GM23338 (cell line): Measurements from ENCODE around the gene PLPP4.

ENCODE experiments used
- CTCF ChIP-seq, 2 experiments: fragments of 200-600 bp in 1 of 2; sonication (generic) in 1 of 2; conservative IDR thresholded peaks; 2 replicates each; pipeline versions ENCODE4 v1.5.1 to v1.6.1; 2016 to 2017; ENCODE audit warnings: antibody characterized with exemption in 2 of 2, low read depth in 2 of 2, mild to moderate bottlenecking in 2 of 2, moderate library complexity in 1 of 2
- POLR2AphosphoS5 ChIP-seq: IDR thresholded peaks from 2 replicates; pipeline ENCODE4 v1.6.1; 2016; ENCODE audit warnings: antibody characterized with exemption, low read depth
- REST ChIP-seq: IDR thresholded peaks from one replicate; pipeline ENCODE4 v1.6.1; 2018; ENCODE audit warnings: antibody characterized with exemption; ENCODE audit not compliant: unreplicated experiment

GRCh38 chr10:120632942-120633341, 175.9 kb downstream of the PLPP4 start:
- no peak for TF ChIP-seq CTCF (conservative IDR thresholded peaks at IDR 0.05; ENCODE audit: low read depth in 2 of 2)
- no peak for TF ChIP-seq REST
- TF ChIP-seq POLR2AphosphoS5 = no peak
